HG03460 (cell line): ENCODE data around the gene NR4A1.

Experiments used
- ATAC-seq: cut with Tn5 transposase; IDR thresholded peaks from one replicate; pipeline ENCODE4 v1.9.1; 2021; ENCODE audit not compliant: unreplicated experiment

Gene NR4A1

GRCh38 chr12:52057638-52058576 is 6.7 kb downstream of the NR4A1 start:
- no peak for ATAC-seq

- ATAC-seq: no peak
Observed at GRCh38 chr12:52058631-52059361, 7.6 kb downstream of the NR4A1 start.

GRCh38 chr12:52059582-52060497 is 8.6 kb downstream of the NR4A1 start:
- ATAC-seq: no peak

GRCh38 chr12:52060498-52061177 is 9.4 kb downstream of the NR4A1 start:
- ATAC-seq: no peak

GRCh38 chr12:52061470-52062166 is 10.4 kb downstream of the NR4A1 start:
- no peak for ATAC-seq

- no peak for ATAC-seq
Observed at GRCh38 chr12:52062167-52063081, 11.2 kb downstream of the NR4A1 start.

GRCh38 chr12:52063082-52063924 is 12.1 kb downstream of the NR4A1 start:
- ATAC-seq: no peak

- ATAC-seq: no peak
Observed at GRCh38 chr12:52063981-52064649, 12.9 kb downstream of the NR4A1 start.

- ATAC-seq: no peak
Observed at GRCh38 chr12:52066346-52067080, 15.3 kb downstream of the NR4A1 start.

GRCh38 chr12:52067081-52067374 is 15.8 kb downstream of the NR4A1 start:
- no peak for ATAC-seq

GRCh38 chr12:52069327-52070184 is 18.3 kb downstream of the NR4A1 start, which contains the start of gene ATG101:
TSS of gene ATG101 (plus strand) at chr12:52069978. CDS start at chr12:52073651, 3,673 bp downstream.
- peak; percentile 91 for ATAC-seq

- peak; percentile 17 for ATAC-seq
Observed at GRCh38 chr12:52070185-52070925, 19.1 kb downstream of the NR4A1 start.

GRCh38 chr12:52073531-52074381 is 22.5 kb downstream of the NR4A1 start:
- ATAC-seq: peak; percentile 30
